ENCODE measurements around the gene CST9L. TPM values are rescaled to one million over a fixed set of nuclear protein-coding genes. Genes with fewer than 3 reads are reported as not detected.

Gene CST9L
- total RNA-seq, 1 donor from 2014 or later: not detected

DNA sequence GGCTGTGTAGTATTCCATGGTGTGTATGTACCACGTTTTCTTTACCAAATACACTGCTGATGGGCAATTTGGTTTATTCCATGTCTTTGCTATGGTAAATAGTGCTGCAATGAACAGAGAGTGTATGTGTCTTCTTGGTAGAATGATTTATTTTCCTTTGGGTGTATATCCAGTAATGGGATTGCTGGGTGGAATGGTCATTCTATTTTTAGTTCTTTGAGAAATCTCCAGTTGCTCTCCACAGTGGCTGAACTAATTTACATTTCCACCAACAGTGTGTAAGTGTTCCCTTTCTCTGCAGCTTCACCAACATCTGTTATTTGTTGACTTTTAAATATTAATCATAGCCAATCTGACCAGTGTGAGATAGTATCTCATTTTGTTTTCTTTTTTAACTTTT is 13.9 kb downstream of the CST9L start:
- DNase-seq (ENCODE audit: missing footprints): no peak
- no peak for ATAC-seq
- intact Hi-C loops (cut with DNase I): no loop called here

DNA sequence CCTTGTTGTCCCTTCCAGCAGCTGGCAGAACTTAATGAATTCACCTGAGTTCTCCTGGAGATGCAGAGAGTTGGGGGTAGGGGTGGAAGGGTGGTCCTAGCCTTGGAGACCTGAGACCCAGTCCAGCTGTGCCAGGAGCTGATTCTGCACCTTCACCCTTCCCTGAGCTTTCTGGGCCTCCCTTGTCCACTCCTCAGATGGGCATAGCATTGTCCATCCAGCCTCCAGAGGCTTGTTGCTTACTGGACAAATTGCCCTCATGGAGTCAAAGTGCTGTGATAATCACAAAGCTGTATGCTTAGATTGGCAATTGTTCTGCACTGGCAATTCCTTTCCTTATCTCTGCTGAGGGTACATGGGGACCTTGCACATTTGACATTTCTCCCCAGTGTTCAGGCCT is 16.5 kb downstream of the CST9L start:
- ATAC-seq: no peak
- intact Hi-C loops (cut with DNase I): no loop called here
- DNase-seq (ENCODE audit: missing footprints): no peak

DNA sequence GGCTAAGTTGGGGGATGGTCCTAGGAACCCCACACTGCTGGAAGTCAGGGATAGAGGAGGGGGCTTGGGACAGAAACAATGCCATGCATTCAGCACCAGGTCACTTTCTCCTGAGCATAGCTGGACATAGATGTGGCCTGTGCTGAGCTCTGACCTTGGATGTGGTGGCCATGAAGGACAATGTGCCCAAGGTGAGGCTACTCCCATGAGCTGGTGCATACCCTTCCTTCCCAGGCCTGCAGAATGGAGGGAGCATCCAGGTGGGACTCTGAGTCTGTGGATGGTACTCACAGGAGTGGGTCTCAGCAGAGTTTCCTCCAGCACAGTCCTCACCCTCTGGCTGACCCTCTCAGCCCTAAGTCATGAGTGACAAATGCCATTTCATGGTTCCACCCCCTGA is 16.9 kb downstream of the CST9L start:
- DNase-seq (ENCODE audit: missing footprints) (no peak), ATAC-seq (no peak)
- intact Hi-C loops (cut with DNase I): no loop called here

DNA sequence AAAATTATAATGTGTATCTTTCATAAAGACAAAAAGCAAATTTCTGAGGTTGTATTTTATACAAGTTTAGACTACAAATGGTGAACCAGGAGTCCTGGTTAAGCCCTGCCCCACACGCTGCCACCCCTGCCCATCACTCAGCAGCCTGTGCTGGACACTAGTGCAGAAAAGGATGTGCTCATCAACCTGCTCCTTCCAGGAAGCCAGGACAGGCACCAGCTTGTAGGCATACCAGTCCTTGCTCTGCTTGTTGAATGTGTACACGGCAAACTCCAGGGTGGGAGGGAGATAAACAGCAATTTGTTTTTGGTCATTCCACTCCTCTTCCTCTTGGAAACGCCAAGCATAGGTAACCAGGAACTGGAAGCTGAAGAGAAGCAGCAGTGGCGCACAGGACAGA is 18.1 kb downstream of the CST9L start:
- intact Hi-C loops (cut with DNase I): no loop called here
- DNase-seq (ENCODE audit: missing footprints): no peak
- no peak for ATAC-seq

DNA sequence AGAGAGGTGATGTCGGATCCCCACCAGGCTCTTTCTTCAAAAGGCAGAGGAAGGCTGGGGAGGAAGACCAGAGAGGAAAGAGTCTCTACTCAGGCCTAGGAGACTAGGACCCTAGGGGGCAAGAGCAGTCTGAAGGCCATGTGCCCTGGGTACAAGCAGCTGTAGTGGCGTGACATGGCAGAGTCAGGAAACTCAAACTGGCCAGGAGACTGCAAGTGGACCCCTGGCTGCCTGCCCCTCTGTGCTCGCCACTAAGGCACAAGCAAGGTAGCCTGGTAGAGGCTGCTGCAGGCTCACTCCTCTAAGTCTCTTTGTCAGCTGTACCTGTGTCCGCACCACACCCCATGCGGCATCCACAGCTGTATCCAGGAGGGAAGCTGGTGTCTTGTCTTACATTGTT is 19.9 kb downstream of the CST9L start:
- intact Hi-C loops (cut with DNase I): no loop called here
- DNase-seq (ENCODE audit: missing footprints): no peak

DNA sequence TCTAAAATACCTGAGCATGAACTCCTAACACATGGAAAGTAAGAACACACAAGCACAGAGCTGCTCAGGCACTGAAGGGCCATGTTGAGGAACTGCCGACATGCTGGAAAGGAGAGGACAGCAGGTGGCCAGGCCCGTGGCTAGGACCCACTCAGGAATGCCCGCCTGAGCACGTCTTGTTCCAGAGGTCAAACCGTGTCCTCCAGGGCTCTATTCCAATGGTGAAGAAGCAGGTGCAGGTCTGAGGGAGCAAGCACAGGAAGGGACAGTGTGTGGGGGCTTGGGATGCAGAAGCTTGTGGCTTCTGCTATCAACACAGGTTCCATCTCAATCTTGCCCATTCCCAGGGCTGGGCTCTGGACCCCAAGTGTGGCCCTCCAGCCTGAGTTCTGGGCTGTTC is 20.7 kb downstream of the CST9L start:
- intact Hi-C loops (cut with DNase I): no loop called here
- DNase-seq (ENCODE audit: missing footprints) (no peak), ATAC-seq (no peak)

More for the DNA sequence above, 19.9 kb downstream of the CST9L start:
- ATAC-seq: no peak

DNA sequence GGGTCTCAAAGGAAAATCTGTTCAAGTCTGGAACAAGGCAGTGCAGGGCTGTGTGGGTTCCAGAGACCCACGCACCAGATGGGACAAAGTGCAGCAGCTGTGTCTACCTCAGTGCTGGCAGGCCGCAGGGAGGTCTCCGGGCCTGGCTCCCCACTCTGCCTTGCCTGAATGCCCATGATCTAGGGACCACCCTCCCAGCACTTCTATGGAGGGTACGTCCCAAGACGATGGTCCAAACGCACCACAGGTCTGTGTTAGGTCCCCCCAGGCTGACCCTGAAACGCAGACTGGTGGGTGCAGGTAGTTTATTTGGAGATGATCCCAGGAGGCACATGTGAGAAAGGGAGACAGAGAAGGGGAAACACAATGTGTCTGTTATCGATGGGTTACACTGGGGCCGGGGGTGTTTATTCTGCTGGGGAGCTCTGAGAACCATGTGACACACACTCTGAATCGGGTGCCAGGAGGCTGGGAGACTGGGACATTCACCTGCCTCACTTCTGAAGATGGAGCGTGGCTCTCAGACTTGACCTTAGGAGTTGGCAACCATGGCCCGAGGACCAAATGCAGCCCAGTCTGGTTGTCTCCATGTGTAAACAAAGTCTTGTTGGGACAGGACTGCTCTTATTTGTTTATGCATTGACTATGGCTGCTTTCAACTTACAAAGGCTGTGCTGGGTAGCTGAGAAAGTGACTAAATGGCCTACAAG is 21.7 kb downstream of the CST9L start:
- intact Hi-C loops (cut with DNase I): no loop called here
- DNase-seq (ENCODE audit: missing footprints) (no peak), ATAC-seq (no peak)

DNA sequence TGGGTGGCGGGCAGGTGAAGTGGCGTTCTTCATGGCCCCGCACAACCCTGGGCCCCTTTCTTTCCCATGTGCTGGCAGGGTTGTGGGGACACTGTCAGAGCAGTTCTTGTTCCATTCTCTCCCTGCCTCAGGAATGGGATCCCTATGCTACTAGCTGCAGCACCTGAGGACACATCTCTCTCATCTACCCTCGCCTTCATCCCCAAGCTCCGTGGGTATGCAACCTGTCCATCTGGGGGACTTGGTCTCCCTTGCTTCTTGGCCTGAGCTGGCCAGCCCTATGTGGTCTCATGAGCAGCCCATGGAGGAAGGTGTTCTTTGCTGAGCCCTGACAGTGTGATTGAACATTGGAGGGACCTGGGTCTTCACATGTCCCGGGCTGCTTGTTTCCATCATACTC is 24.2 kb downstream of the CST9L start:
- DNase-seq (ENCODE audit: missing footprints) (no peak), ATAC-seq (no peak)
- intact Hi-C loops (cut with DNase I): no loop called here

DNA sequence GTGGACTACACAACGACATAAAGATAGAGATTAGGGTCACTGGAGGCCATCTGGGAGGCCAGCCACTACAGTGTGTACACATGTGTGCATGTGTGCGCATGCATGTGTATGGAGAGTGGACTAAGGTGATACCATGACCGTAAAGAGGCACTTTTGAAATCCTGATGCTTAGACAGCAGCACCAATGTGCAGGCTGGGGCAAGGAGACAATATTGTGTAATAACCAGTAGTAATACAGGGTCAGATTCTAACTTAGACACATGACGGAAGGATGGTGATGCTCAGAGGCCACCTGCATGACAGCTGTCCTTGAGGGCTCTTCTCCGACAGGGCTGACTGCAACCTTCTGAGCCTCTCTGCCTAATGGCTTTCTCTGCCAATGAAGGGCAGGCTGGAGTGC is 25.5 kb downstream of the CST9L start:
- DNase-seq (ENCODE audit: missing footprints) (no peak), ATAC-seq (no peak)
- intact Hi-C loops (cut with DNase I): no loop called here

DNA sequence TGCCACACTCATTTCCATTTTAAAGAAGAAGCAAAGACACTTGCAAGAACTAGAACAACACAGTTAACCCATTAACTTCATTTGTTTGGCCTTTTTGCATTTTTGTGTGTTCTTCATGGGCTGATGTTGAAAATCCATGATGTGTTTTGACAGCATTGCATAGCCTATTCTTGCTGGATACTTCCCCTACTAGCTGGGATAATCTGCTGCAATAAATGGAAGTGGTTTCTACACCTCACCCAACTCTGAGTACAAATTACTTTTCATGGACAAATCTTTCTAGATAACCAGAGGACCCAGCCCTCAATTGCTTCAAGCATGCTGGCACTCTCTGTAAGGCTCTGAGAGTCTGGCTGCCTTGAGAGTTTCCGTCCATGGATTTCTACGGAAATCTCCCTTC is 26.5 kb downstream of the CST9L start:
- ATAC-seq: no peak
- intact Hi-C loops (cut with DNase I): no loop called here
- DNase-seq (ENCODE audit: missing footprints): no peak

DNA sequence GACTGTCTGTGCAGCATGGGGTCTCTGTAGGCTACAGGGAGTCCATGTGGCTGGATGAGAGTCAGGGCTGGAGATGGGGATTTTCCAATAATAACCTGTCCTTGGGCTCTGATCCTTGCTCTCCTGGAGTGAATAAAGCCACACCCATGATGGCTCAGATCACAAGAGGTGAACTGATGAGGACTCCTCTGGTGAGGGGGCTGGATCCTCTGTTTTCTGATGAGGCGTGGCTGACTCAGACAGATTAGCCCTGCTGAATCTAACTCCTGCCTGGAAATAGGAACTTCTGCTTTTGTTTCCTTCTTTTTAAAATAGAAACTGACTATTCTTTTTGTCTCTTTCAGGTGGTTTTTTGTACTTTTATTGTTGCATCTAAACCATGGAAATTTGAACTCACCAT is 27.0 kb downstream of the CST9L start:
- no peak for ATAC-seq

DNA sequence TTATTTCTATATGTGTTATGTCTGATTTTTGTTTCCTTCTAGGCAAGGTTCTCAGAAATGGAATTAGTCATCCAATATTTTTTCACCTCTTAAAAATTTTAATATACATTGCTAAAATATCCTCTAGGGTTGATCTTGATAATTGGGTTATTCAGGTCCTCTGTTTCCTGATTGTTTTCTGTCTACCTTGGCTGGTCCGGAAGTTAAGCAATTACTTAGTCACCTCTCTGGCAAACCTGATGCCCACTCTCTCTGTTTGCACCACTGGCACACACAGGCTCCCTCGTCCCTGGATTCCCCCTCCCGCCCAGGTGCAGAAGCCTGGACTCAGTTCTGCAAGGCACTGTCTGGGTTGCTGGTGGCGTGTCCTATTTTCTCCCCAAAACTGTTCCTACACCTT is 27.7 kb downstream of the CST9L start:
- intact Hi-C loops (cut with DNase I): no loop called here
- ATAC-seq (no peak), DNase-seq (ENCODE audit: missing footprints) (no peak)

More for the DNA sequence above, 27.0 kb downstream of the CST9L start:
- intact Hi-C loops (cut with DNase I): no loop called here
- no peak for DNase-seq (ENCODE audit: missing footprints)

DNA sequence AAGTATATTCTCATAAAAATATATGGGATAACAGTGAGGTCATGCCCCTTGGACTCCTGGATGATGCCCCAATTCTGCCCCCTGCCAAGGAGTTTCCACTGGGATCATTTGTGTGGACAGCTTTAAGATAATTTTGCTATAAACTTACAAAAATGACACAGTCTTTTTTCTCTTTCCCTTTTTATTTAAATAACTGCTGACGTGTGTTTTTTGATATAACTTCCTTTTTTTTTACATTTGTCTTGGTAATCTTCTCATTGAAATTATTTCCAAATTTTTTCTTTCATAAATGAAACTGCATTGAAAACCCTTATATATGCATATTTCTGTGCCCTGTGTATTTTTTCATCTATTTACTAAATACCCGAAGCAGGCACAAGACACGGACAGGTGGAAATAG is 31.3 kb downstream of the CST9L start:
- ATAC-seq: no peak
- no peak for DNase-seq (ENCODE audit: missing footprints)
- intact Hi-C loops (cut with DNase I): no loop called here

DNA sequence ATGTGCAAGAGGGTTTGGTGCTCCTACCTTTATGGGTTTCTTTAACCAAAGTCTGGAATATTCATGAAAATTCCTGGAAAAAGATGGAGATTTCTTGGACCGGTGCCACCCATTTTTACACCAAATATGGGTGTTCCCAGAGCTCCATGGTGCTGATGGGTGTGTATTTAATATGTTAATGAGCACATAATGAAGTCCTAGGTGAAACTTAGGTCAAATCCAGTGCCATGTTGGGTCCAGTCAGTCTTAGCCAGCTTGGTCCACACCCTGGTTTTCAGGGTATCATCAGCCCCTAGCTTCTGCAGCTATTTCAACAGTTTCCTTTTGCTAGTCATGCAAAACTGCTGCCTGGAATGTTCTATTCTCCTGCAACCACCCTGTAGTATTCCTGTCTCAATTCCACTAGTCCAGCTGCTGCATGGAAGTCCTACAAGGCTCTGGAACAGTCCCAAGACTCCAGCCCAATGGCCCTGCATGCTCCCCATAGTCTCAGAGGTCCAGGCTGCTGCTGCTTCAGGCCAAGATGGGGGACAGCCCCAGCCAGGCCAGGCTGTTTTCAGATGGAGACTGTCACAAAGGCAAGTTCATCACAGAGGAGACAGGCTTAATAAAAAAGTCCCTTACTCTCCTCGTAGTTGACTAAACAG is 31.8 kb downstream of the CST9L start:
- DNase-seq (ENCODE audit: missing footprints) (no peak), ATAC-seq (peak; percentile 79)
- intact Hi-C loops (cut with DNase I): no loop called here

DNA sequence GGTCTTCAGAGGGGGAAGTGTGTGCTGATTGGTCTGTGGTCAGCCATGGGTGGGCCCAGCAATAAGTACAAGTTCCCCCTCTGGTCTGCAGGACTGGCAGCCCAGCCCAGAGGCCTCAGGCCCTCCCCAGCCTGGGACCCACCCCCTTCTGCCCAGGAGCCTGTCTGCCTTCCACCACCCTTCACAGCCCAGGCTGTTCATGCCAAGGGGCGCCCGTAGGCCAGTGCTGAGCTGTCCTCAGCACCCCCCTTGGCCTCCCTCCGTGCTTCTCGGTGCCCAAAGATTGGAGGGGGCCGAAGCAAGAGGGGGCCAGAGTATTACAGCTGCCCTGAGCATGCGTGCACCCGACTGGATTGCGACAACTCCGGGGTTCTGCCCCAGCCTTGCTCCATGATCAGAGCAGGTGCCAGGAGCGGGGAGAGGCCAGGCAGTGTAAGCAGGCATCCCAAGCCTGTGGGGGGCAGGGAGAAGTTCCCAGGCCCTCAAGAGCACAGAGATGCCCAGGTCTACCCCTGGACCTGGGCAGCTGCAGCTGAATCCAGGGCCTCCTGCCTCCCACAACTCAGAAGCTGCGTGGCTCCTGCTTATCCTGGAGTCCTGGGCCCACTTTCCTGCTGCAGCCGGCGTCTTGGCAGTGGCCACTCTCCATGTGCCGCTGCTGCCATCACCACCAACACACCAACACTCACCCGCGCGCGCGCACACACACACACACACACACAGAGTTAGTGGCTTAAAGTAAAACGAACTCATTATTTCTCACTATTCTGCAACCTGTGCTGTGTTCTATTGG is 33.3 kb downstream of the CST9L start:
- intact Hi-C loops (cut with DNase I): no loop called here
- DNase-seq (ENCODE audit: missing footprints) (no peak), ATAC-seq (no peak)

DNA sequence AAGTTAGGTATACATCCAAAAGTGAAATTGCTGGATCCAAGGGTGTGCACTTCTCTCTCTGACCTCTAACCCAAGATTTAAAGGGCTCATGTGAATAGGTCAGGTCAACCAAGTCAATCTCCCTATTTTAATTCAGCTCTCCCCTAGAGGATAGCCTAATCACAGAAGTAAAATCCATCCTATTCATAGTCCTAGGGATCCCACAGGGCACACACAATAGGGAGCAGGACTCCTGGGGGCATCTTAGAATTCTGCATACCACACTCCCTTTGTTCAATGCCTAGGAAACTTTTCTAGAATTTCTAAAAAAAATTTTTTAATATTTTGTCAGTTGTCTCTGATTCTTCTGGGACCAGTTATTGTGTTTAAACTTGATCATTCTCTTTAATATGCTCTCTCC is 35.1 kb downstream of the CST9L start:
- ATAC-seq: no peak

DNA sequence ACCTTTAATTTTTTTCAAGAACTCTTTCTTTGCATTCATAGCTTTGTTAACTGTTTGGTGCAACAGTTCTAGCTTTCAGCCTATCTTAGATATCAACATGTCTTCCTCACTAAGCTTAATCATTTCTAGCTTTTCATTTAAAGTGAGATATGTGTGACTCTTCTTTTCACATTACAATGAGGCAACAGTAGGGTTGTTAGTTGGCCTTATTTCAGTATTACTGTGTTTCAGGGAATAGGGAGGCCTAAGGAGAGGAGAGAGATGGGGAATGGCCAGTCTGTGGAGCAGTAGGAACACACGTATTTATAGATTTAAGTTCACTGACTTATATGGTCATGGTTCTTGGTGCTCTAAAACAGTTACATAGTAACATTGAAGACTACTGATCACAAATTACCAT is 35.8 kb downstream of the CST9L start:
- intact Hi-C loops (cut with DNase I): no loop called here
- no peak for ATAC-seq
- DNase-seq (ENCODE audit: missing footprints): no peak

More for the DNA sequence above, 35.1 kb downstream of the CST9L start:
- DNase-seq (ENCODE audit: missing footprints): no peak
- intact Hi-C loops (cut with DNase I): no loop called here

DNA sequence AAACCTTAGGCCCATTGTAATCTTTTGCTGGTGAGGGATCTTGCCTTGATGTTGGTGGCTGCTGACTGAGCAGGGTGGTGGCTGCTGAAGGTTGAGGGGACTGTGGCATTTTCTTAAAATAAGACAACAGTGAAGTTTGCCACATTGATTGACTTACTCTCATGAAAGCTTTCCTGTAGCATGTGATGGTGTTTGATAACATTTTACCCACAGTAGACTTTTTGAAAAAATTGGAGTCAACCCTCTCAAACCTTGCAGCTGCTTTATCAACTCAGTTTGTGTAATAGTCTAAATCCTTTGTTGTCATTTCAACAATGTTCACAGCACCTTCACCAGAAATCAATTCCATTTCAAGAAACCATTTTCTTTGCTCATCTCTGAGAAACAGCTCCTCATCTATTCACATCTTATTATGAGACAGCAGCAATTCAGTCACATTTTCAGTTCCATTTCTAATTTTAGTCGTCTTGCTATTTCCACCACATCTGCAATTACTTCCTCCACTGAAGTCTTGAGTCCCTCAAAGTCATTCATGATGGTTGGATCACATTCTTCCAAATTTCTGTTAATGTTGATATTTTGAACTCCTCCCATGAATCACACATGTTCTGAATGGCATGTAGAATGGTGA is 37.2 kb downstream of the CST9L start:
- intact Hi-C loops (cut with DNase I): no loop called here
- DNase-seq (ENCODE audit: missing footprints): no peak
- no peak for ATAC-seq

DNA sequence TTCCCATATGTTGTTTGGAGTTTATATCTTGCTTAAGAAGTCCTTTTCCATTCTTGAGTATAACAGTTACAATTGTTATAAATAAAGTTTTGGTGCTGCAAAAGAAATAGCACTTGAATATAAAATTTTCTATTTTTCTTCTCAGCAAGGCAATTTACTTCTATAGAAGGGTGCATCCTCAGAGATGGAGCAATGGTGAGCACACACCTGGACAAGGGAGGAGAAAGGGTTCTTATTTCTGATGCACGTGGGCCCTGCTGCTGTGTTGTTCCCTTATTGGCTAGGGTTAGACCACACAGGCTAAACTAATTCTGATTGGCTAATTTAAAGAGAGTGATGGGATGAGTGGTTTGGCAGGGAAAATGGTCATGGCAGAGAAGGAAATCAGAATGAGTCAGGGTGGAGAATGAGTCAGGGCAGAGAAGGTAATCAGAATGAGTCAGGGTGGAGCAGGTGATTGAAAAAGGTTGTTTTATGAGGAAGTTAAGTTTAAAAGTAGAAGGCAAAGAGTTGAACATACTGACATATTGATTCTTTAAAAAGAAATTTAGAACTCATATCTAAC is 39.3 kb downstream of the CST9L start:
- ATAC-seq (no peak), DNase-seq (ENCODE audit: missing footprints) (no peak)
- intact Hi-C loops (cut with DNase I): no loop called here
